Measurements from ENCODE around the gene NUMB.

Gene NUMB

DNA sequence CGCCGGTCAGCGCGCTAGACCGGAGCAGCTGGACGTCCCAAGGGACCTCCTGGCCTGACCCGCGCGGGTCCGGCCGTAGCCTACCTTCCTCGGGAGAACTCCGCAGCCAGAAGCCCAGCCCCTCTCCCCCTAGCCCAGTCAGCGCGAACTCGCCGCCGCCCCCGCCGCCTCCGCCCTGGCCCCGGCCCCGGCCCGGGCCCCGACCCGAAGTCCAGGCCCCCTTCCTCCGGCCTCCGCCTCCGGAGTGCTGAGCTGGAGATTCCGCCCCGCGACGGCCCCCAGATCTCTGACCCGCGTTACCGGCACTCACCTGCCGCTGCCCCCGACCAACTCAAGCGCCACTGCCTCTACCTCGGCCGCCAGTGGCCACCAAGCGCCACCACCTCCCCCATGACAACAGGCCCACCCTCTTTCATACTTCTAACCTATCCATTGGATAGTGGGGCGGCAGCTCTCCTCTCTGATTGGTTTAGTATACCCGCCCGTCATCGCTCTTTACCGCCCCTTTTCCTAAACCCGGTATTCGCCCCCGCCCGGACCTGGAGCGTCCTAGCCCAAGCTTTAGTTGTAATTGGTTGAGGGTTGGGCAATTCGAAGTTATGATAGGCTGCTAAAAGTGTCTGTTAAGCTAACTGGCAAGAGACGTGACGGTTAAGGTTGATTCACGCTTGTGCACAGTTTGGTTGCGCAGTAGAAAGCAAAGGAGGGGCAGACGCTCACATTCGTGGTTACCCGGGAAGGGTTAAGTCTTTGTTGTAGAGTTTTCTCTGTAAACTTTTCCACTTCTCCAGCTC is at the start of gene NUMB:
Gene NUMB (minus strand): TSS at position 364 of the 794 bp plus-strand sequence. CDS start 102,795 bp downstream, outside the sequence.
- peak; percentile 99 for FAIRE-seq

DNA sequence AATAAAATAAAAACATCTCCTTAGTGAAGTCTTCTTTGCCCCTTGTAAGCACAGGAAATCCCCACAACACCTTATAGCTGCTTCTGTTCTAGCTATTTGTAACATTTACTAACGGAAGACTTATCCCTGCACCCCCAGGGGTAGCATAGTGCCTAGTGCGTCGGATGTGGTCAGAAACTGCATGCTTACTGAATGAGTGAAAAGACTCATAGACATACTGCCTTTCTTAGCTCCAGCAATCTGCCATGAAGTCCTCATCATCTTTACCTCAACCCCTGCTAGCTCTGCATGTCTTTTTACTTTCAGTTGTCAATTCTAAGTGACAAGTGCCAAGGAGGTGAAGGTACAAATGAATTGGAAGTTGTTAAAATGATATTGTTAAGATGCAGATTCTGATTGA is 45.3 kb upstream of the NUMB start:
- FAIRE-seq, result no peak

DNA sequence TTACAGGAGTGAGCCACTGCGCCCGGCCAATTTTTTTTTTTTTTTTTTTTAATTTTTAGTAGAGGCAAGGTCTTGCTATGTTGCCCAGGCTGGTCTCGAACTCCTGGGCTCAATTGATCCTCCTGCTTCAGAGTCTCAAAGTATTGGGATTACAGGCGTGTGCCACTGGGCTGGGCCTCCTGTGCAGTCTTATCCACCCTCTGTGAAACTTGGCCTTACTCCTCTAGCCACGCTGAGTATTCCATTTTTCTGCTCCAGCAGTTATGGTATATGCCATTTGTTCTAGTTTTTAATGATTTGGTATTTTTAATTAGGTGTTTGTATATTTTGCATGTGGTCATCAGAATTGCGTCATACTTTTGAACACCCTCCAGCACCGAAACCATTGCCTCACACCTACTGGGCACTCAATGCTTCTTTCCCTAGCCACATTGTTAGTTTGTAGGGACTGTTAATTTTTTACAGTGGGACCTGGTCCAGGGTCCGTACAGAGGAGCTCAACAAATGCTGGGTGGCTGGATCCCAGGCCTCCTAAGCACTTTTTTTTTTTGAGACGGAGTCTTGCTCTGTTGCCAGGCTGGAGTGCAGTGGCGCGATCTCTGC is 43.8 kb upstream of the NUMB start:
- FAIRE-seq, result no peak

DNA sequence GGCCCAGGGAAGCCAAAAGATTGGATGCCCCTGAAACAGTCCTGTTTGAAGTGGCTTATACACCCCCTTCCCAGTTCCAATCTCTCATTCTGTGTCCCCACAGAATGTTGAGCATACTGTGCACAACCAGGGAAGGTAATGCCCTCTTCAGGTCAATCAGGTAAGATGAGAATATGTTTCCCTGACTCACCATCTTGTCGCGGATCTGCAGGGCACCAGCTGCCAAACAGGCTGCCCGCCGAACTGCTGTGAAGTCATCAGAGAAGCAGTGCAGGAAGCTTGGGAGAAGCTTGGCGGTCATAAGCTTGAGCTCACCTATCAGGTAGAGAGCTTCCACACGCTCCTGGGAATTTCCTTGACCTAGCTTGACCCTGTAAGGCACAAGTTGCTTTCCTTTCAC is 42.0 kb upstream of the NUMB start:
- FAIRE-seq, result no peak

DNA sequence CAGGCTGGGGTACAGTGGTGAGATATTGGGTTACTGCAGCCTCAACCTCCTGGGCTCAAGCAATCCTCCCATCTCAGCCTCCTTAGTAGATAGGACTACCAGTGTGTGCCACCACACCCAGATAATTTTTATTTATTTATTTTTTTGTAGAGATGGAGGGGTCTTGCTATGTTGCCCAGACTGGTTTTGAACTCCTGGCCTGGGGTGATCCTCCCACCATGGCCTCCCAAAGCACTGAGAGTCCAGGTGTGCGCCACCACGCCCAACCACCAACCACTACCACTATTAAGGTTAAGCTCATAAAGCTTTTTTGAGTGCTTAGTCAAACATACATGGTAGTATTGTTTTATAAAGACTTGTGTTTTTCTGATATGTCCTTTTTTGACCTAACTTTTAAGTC is 36.2 kb upstream of the NUMB start:
- no peak for FAIRE-seq

DNA sequence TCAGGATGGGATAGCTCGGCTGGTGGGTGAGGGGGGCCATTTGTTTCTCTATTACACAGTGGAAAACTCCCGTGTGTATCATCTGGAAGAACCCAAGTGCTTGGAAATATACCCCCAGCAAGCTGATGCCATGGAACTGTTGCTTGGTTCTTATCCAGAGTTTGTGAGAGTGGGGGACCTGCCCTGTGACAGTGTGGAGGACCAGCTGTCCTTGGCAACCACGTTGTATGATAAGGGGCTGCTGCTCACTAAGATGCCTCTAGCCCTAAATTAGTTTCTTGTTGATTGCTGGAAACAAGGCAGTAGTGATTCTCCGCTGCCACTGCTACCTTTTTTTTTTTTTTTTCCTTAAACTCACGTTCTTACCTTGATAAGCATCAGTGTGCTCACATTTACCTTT is 34.3 kb upstream of the NUMB start:
- FAIRE-seq, result no peak

DNA sequence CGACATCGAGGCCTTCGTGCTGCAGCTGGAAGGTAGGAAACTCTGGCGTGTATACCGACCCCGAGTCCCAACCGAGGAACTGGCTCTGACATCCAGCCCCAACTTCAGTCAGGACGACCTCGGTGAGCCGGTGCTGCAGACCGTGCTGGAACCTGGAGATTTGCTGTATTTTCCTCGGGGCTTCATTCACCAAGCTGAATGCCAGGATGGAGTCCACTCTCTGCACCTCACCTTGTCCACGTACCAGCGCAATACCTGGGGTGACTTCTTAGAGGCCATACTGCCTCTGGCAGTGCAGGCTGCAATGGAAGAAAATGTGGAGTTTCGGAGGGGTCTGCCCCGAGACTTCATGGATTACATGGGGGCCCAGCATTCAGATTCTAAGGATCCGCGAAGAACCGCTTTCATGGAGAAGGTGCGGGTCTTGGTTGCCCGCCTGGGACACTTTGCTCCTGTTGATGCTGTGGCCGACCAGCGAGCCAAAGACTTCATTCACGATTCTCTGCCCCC is 33.8 kb upstream of the NUMB start:
- no peak for FAIRE-seq

DNA sequence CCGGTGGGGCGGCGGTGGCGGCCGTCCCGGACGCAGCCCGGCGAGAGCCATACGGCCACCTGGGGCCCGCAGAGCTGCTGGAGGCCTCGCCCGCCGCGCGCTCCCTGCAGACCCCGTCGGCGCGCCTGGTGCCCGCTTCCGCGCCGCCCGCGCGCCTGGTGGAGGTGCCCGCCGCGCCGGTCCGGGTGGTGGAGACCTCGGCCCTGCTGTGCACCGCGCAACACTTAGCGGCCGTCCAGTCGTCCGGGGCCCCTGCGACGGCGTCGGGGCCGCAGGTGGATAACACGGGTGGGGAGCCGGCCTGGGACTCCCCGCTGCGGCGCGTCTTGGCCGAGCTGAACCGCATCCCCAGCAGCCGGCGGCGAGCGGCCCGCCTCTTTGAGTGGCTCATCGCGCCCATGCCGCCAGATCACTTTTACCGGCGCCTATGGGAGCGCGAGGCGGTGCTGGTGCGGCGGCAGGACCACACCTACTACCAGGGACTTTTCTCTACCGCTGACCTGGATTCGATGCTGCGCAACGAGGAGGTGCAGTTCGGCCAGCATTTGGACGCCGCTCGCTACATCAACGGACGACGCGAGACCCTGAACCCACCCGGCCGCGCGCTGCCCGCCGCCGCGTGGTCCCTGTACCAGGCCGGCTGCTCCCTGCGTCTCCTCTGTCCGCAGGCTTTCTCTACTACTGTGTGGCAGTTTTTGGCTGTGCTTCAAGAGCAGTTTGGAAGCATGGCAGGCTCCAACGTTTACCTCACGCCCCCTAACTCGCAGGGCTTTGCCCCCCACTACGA is 33.1 kb upstream of the NUMB start:
- FAIRE-seq, result no peak

DNA sequence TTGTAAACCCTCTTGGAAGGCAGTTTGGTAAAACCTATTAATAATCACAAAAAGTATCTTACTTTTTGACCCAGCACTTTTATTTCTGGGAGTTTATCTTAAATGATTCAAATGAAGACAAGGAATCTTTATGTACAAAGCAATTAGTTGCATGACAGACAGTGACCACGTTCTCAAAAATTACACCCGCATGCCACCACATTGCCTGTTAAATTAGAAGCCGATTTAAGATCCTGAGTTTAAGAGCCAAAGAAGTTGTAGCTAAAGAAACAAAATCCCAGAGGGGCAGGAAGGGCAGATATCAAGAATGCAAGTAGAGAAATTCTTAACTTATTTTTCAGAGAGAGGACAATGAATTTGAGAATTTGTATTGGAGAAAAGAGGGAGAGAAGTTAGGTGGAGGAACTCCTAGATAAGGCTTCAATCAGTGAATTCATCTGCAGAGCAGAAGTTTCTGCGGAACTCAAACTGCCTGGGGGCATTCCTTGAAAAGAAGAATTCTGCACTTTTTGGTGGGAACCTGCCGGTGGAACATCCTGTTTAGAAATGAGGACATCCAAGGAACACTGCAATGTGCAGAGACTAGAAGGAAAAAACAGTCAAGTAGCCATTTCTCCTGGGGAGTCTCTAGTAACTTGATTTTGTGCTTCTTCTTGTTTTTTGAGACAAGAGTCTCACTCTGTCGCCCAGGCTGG is 31.3 kb upstream of the NUMB start:
- no peak for FAIRE-seq

DNA sequence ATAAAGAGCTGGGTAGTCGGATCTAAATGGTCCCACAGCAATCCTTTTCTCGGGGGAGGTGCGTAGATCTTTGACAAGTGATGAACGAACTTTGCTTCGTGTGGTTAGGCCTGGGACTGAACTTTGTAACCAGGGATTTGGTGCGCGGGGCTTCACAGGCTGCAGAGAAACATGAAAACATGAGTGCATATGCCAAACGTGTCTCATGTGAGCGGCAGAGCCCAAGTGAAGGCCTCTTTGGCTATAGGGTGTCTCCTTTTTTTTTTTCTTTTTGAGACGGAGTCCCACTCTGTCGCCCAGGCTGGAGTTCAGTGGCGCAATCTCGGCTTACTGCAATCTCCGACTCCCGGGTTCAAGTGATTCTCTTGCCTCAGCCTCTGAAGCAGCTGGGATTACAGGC is 20.3 kb upstream of the NUMB start:
- FAIRE-seq, result no peak

DNA sequence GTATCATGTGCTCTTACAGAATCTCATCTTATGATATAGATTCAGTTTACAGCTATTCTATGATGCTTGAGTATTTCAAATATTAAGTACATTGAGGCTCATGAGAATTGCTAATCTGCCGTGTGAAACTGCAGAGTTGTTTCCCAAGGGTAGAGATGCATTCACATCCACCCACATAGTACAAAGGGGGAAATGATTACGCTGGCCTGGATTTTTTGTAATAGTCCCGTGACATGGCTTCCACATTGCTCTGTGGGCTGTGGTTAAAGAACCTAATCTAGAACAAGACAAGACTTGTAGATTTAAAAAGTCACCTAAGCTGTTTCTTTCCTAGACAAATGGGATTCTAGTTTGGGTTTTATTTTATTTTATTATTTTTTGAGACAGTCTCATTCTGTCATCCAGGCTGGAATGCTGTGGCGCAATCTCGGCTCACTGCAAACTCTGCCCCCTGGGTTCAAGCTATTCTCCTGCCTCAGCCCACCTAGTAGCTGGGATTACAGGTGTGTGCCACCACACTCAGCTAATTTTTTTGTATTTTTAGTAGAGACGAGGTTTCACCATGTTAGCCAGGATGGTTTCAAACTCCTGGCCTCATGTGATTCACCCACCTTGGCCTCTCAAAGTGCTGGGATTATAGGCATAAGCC is 19.4 kb upstream of the NUMB start:
- no peak for FAIRE-seq

DNA sequence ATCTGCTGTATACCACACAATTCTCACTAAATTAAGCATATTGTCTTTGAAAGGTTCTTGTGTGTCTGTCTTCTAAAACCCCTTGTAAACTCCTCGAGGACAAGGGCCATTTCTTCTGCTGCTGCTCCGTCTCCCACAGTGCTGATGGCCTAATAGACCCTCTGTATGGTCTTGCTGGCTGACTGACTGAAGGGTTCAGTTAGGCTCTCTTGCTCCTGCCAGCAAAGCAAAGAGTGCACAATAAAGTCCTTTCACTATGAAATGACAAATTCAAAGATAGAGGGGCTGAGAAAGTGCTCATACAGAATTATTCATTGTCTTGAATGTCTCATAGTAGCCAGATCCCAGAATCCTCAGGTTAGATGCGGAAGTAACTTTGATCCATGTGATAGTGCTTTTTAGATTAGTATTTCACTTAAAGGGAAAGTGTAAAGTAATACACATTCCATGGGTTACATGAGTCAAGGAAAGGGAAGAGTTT is 18.1 kb upstream of the NUMB start:
- no peak for FAIRE-seq

DNA sequence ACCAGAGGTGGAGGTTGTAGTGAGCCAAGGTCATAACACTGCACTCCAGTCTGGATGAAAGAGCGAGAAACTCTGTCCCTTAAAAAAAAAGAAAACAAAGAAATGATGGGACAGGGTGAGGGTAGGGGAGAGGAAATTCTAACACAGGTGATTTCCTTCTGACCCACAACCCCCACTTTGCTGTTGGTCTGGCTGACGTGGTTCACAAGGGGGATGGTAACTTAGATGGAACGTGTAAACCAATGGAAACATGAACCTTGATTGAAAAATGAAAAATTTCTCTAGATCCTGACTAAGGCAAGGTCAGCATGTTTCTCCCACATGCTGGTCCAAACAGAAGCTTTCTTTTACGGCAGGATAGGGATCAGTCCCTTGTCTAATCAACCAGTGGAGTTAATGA is 16.6 kb upstream of the NUMB start:
- no peak for FAIRE-seq

DNA sequence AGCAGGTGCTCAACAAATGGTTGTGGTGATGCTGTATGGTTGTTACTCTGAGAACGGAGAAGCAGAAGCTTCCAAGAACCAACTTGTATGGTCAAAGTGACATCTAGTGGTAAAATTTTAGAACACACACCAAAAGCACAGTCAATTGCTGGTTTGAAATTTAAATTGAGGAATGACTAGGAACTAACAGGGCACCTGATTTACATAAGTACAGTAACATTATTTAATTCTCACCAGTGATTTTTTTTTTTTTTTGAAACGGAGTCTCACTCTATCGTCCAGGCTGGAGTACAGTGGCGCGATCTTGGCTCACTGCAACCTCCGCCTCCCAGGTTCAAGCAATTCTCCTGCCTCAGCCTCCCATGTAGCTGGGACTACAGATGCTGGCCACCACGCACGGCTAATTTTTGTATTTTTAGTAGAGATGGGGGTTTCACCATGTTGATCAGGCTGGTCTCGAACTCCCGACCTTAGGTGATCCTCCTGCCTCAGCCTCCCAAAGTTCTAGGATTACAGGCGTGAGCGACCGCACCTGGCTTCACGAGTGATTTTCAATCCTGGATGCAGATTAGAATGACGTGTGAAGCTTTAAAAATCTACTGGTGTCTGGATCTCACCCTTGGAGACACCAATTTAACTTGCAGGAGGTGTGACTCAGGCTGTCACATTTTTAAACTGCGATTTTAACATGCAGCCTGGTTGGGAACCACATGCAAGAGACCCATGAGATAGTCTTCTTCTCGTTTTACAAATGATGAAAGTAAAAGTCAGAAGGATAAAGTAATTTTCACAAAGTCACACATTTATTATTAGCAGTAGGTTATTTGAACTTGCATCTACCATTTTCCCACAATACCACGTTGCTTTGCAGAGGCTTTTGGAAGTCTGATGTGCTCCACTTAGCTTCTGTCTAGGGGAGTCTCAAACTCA is 14.1 kb upstream of the NUMB start:
- FAIRE-seq, result peak; percentile 89

DNA sequence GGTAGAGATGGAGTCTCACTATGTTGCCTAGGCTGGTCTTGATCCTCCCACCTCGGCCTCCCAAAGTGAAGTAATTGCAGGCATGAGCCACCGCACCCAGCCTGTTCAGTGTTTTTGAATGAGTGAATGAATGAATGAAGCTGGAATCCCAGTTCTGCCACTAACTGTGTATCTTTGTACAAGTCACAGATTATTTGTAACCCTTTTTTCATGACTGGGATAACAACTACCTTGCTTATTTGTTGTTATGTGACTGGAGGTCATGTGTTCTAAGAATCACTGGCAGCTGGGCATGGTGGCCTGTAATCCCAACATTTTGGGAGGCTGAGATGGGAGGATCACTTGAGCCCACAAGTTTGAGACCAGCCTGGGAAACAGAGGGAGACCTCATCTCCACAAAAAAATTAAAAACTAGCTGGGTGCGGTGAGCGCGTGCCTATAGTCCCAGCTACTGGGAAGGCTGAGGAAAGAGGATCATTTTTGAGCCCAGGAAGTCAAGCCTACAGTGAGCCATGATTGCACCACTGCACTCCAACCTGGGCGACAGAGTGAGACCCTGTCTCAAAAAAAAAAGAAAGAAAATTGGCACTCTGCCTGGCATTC is 13.3 kb upstream of the NUMB start:
- FAIRE-seq, result no peak

DNA sequence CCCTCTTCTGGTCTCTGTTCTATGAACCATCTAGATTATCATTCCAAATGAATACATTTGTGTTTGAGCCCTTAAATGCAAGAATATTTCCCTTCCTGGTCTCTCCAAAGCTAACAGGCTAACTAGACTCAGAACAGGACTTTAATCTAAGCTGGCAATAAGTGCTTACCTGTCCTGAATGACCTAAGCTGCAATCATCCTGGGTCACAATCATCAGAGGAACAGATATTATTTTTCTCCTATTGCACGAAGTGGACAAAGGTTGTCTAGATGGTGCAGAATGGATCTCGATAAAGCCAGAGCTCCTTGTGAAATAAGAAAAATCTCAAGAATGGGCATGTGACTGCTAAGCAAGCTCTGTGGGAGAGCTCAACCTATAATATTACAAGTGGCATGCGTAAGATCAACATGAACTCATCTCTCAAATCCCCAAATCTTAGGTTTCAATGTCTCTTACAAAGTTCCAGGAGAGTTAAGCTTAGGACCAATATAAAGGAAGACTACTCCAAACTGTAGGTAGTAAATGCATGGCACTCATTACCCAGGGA is 10.6 kb upstream of the NUMB start:
- FAIRE-seq, result no peak

DNA sequence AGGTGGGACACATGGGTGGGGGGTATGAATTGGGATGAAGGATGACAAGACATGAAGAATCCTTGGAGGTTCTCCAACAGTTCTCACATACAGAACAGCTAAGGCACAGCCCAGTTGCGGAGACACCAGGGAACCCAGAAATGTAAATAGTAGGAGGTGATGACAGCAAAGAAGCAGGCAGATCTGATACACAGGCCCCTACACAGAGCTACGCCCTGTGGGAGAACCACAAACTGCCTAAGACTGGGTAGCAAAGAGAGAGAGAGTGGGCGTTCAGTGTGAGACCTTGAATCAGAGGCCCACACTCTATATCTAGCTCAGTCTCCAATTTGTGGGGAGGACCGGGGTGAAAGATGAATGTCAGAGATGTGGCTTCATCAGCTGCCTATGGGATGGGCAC is 9.5 kb upstream of the NUMB start:
- no peak for FAIRE-seq

DNA sequence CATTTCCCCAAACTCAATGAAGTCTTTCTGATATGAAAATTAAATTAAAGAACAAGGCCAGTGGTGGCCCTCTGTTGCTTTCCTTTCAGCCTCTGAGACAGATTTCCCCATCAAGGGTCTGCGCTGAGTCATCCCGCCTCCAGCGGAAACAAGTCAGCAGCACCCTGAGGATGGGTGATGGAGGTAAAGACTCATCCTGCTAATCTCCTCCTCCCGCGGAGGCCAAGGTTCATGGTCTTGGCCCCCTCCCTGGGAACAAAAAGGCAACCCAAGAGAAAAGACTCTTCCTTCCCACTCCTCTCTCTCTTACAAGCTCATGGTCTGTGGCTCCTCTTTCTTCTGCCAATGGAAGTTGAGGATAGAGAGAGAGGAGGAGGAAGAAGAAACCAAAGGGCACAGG is 9.0 kb upstream of the NUMB start:
- FAIRE-seq, result no peak

DNA sequence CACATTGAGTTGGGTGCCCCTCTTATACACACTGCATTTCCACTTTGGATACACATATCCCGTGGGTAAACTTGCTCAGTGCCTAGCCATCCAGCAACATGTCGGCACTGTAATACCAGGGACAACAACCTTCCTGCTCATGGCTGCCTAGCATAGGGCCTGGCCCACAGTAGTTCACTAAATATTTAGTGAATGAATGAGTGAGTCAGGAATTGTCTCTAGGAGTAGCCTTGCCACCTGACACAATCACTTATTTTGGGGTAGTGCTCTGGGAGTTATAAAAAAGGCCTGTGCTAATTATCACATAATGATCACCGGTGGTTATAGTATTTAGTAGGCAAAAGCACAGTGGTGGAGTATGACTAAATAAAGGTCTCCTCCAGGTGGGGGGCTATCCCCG is 8.5 kb upstream of the NUMB start:
- FAIRE-seq, result no peak

DNA sequence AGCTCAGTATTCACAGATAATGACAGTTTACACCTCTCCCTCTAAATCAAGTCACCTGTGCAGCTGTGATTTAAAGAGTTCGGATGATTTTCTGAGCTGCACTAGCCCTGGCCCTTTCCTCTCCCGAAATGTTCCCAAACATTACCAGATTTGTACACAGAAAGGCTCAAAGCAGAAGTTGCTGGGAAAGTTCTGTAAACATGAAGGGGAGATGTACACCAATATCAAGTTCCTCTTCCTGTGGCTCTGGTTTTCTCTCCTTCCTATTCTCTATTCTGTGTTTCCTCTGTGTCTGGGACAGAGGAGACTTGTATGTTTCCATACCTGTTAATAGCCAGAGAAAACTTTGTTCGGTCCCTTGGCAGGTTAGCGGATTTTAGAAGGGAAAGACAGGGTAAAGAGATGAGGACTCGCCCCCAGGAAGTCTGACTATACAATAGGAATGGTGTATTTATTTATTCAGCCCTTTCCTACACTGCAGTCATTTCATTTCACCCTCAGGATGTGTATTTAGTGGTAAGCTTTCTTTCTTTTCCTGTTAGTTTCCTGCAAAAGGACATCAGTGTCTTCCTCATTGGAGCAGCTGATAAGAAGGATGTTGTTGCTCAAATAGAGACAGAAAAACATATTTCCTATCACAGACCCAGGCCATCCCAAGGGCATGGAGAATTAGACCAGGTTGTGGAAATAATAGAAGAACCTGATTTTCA is 7.6 kb upstream of the NUMB start:
- no peak for FAIRE-seq

Measured in A204.1 (cell line).